Tibial artery (tissue), 4 donors: Measurements from ENCODE around the gene CPT1C.

Experiments used
- DNase-seq, 2 donors: peaks; one replicate each; pipeline ENCODE4 v3.0.0-alpha.2; 2019
- H3K27ac ChIP-seq, 2 donors: fragments of 200-600 bp; sonication (generic) in 1 of 2; 1 replicate in 1 of 2; 2 replicates in 1 of 2; pipeline ENCODE4 v1.5.1; 2018 to 2019; ENCODE audit warnings: mild to moderate bottlenecking in 1 of 2
- H3K27me3 ChIP-seq, 2 donors: fragments of 200-600 bp; sonication (generic) in 1 of 2; one replicate each; pipeline versions ENCODE4 v1.5.1 to v1.6.0; 2016 to 2019
- H3K36me3 ChIP-seq, 3 donors: fragments of 200-600 bp; sonication (generic) in 2 of 3; one replicate each; pipeline ENCODE4 v1.5.1; 2016 to 2019; ENCODE audit warnings: mild to moderate bottlenecking in 2 of 3
- H3K4me1 ChIP-seq, 4 donors: fragments of 200-600 bp; sonication (generic) in 2 of 4; 1 replicate in 3 of 4; 2 replicates in 1 of 4; pipeline ENCODE4 v1.5.1; 2016 to 2019
- H3K4me3 ChIP-seq, 2 donors: fragments of 200-600 bp; sonication (generic) in 1 of 2; 1 replicate in 1 of 2; 2 replicates in 1 of 2; pipeline ENCODE4 v1.5.1; 2018 to 2019; ENCODE audit warnings: mild to moderate bottlenecking in 2 of 2
- H3K9me3 ChIP-seq, 3 donors: fragments of 200-600 bp; sonication (generic) in 1 of 3; one replicate each; pipeline ENCODE4 v1.5.1; 2016 to 2019
- intact Hi-C: fragments of 100-400 bp; cut with DNase I; formaldehyde crosslinking; loops from one replicate; pipeline ENCODE4 v1.15.0; 2023; ENCODE audit warnings: low total_unique reads
- TF ChIP-seq, protein P1 (sequence below), 2 experiments: fragments of 200-600 bp in 1 of 2; fragments of 450-650 bp in 1 of 2; IDR thresholded peaks; one replicate each; pipeline ENCODE4 v1.5.1; 2017 to 2019; ENCODE audit warnings: antibody characterized with exemption in 2 of 2, mild to moderate bottlenecking in 1 of 2, moderate library complexity in 1 of 2

Gene CPT1C

GRCh38 chr19:49645995-49646394 lies 44.9 kb upstream of the CPT1C start:
- TF ChIP-seq, protein P1, sequence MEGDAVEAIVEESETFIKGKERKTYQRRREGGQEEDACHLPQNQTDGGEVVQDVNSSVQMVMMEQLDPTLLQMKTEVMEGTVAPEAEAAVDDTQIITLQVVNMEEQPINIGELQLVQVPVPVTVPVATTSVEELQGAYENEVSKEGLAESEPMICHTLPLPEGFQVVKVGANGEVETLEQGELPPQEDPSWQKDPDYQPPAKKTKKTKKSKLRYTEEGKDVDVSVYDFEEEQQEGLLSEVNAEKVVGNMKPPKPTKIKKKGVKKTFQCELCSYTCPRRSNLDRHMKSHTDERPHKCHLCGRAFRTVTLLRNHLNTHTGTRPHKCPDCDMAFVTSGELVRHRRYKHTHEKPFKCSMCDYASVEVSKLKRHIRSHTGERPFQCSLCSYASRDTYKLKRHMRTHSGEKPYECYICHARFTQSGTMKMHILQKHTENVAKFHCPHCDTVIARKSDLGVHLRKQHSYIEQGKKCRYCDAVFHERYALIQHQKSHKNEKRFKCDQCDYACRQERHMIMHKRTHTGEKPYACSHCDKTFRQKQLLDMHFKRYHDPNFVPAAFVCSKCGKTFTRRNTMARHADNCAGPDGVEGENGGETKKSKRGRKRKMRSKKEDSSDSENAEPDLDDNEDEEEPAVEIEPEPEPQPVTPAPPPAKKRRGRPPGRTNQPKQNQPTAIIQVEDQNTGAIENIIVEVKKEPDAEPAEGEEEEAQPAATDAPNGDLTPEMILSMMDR (IDR thresholded peaks at IDR 0.05), result no peak
- peaks cover 29 to 63% (median 42%) of the 10 kb centered on the region in 3 donors for H3K36me3 ChIP-seq
- DNase-seq, result no peak
- intact Hi-C loops, result no loop called here
- no peaks in the 10 kb centered on the region for H3K9me3 ChIP-seq
- H3K27ac ChIP-seq, result no peak overlapping the region
- H3K4me1 ChIP-seq, result peaks cover 5 to 33% (median 25%) of the 10 kb centered on the region in 4 donors
- no peaks in the 10 kb centered on the region for H3K27me3 ChIP-seq
- H3K4me3 ChIP-seq, result no peak overlapping the region

- no peak overlapping the region for H3K4me3 ChIP-seq
- H3K27ac ChIP-seq, result no peak overlapping the region
- no peaks in the 10 kb centered on the region for H3K27me3 ChIP-seq
- H3K36me3 ChIP-seq, result peaks cover 34 to 69% (median 48%) of the 10 kb centered on the region in 3 donors
- intact Hi-C loops, result no loop called here
- no peaks in the 10 kb centered on the region for H3K9me3 ChIP-seq
- peaks cover 5 to 28% (median 22%) of the 10 kb centered on the region in 4 donors for H3K4me1 ChIP-seq
- DNase-seq, result no peak
- TF ChIP-seq, protein P1 (IDR thresholded peaks at IDR 0.05), result no peak
Observed at GRCh38 chr19:49646586-49646985, 44.3 kb upstream of the CPT1C start.

GRCh38 chr19:49651029-49651819 lies 39.7 kb upstream of the CPT1C start:
- Histone ChIP-seq H3K4me1 (peaks cover 0 to 3% (median 0%) of the 10 kb centered on the region in 4 donors), H3K27ac (no peak overlapping the region), H3K27me3 (no peaks in the 10 kb centered on the region), H3K4me3 (no peak overlapping the region), H3K9me3 (no peaks in the 10 kb centered on the region), H3K36me3 (peaks cover 66 to 100% (median 80%) of the 10 kb centered on the region in 3 donors)
- no peak for DNase-seq
- intact Hi-C loops, result no loop called here
- TF ChIP-seq, protein P1 (IDR thresholded peaks at IDR 0.05), result no peak

DNA sequence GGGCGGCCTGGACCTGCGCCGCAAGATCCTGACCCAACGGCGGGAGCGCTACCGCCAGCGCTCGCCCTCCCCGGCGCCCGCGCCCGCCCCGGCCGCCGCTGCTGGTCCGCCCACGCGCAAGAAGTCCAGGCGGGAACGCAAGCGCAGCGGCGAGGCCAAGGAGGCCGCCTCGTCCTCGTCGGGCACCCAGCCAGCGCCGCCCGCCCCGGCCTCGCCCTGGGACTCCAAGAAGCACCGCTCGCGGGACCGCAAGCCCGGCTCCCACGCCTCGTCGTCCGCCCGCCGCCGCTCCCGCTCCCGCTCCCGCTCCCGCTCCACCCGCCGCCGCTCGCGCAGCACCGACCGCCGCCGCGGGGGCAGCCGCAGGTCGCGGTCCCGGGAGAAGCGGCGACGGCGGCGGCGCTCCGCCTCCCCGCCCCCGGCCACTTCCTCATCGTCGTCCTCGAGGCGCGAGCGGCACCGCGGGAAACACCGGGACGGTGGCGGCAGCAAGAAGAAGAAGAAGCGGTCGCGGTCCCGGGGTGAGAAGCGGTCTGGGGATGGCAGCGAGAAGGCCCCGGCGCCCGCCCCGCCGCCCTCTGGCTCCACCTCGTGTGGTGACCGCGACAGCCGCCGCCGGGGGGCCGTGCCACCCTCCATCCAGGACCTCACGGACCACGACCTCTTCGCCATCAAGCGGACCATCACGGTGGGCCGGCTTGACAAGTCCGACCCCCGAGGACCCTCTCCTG lies 38.9 kb upstream of the CPT1C start:
- Histone ChIP-seq H3K9me3 (no peaks in the 10 kb centered on the region), H3K4me1 (no peaks in the 10 kb centered on the region), H3K27ac (no peak overlapping the region), H3K4me3 (no peak overlapping the region), H3K27me3 (no peaks in the 10 kb centered on the region), H3K36me3 (peaks cover 67 to 100% (median 80%) of the 10 kb centered on the region in 3 donors)
- intact Hi-C loops, result no loop called here
- no peak for DNase-seq
- TF ChIP-seq, protein P1 (IDR thresholded peaks at IDR 0.05), result no peak

- TF ChIP-seq, protein P1 (IDR thresholded peaks at IDR 0.05), result no peak
- Histone ChIP-seq H3K27me3 (no peaks in the 10 kb centered on the region), H3K4me1 (no peaks in the 10 kb centered on the region), H3K27ac (no peak overlapping the region), H3K9me3 (no peaks in the 10 kb centered on the region), H3K36me3 (peaks cover 67 to 100% (median 83%) of the 10 kb centered on the region in 3 donors), H3K4me3 (no peak overlapping the region)
- intact Hi-C loops, result no loop called here
- DNase-seq, result no peak
Observed at GRCh38 chr19:49652551-49653465, 38.1 kb upstream of the CPT1C start.
